K562 (cell line): Measurements from ENCODE around the gene DAPK2. TPM values are rescaled to one million over a fixed set of nuclear protein-coding genes. Genes with fewer than 3 reads are reported as not detected.
A peak's percentile ranks its signal among the peaks of the same experiment; 100 is the strongest.

ENCODE experiments used
- DPF2 ChIP-seq: fragments of 450-650 bp; IDR thresholded peaks from 2 replicates; pipeline ENCODE4 v1.6.1; 2016
- KDM2B ChIP-seq: fragments of 250-450 bp; sonication (Bioruptor Pico); IDR thresholded peaks from 2 replicates; pipeline ENCODE4 v1.8.0; 2021; ENCODE audit warnings: mild to moderate bottlenecking, moderate library complexity
- NR1H2 ChIP-seq: sonication (generic); formaldehyde crosslinking; IDR thresholded peaks from 2 replicates; pipeline ENCODE4 v1.4.0; 2020; ENCODE audit warnings: mild to moderate bottlenecking, missing genetic modification reagents
- RCOR1 ChIP-seq, 2 experiments: IDR thresholded peaks; 2 replicates each; pipeline ENCODE4 v1.6.1; 2012; ENCODE audit warnings: low read depth in 2 of 2, low read length in 2 of 2, borderline replicate concordance in 1 of 2, improper control_type of control experiment in 1 of 2
- SOX6 ChIP-seq: fragments of 450-650 bp; IDR thresholded peaks from 2 replicates; pipeline ENCODE4 v1.6.1; 2014; ENCODE audit warnings: mild to moderate bottlenecking
- TBL1XR1 ChIP-seq, 2 experiments: IDR thresholded peaks; 2 replicates each; pipeline ENCODE4 v1.6.1; 2012; ENCODE audit warnings: improper control_type of control experiment in 2 of 2, low read length in 2 of 2, mild to moderate bottlenecking in 1 of 2
- polyA plus RNA-seq, 8 experiments: library from polyadenylated mRNA; depleted of rRNA in 4 of 8; stranded (reverse) in 5 of 8; unstranded in 3 of 8; fragments of >200 nt; fragmentation: Nextera tagmentation in 2 of 8; fragmentation: Illumina TruSeq in 1 of 8; extraction: Ambion mirVana in 2 of 8; extraction: Trizol in 1 of 8; gene quantifications; 2 replicates each; pipeline versions ENCODE4 v1.2.1 to v1.2.3, GENCODE V29; 2011 to 2014; ENCODE audit warnings: inconsistent platforms in 1 of 8, missing spikeins in 1 of 8
- total RNA-seq, 7 experiments: library from RNA; depleted of rRNA in 6 of 7; stranded (reverse); fragments of >200 nt in 6 of 7; fragmentation: Illumina TruSeq in 2 of 7; extraction: Trizol in 2 of 7; gene quantifications; 2 replicates each; pipeline versions ENCODE4 v1.2.1 to v1.2.3, GENCODE V29; 2011 to 2021; ENCODE audit warnings: low replicate concordance in 1 of 7
- TF ChIP-seq, protein P1 (sequence below): fragments of 450-650 bp; IDR thresholded peaks from 2 replicates; pipeline ENCODE4 v1.6.1; 2016; ENCODE audit warnings: mild to moderate bottlenecking, moderate library complexity
- TF ChIP-seq, protein P2 (sequence below): sonication (generic); IDR thresholded peaks from 2 replicates; pipeline ENCODE4 v1.6.1; 2016
- TF ChIP-seq, protein P3 (sequence below), 2 experiments: fragments of 450-650 bp in 1 of 2; sonication (generic) in 1 of 2; formaldehyde crosslinking in 1 of 2; IDR thresholded peaks in 1 of 2; conservative IDR thresholded peaks in 1 of 2; 2 replicates each; pipeline versions ENCODE4 v1.6.1 to v1.8.1; 2016 to 2023; ENCODE audit warnings: mild to moderate bottlenecking in 2 of 2, moderate library complexity in 2 of 2, inconsistent platforms in 1 of 2, missing genetic modification reagents in 1 of 2

Gene DAPK2
- total and polyA plus RNA-seq, 9 of the 15 experiments (the other 6 are each of a cell fraction or from before 2014, with no cell fraction given): 0.14 to 5.2 (median 2.2) TPM

DNA sequence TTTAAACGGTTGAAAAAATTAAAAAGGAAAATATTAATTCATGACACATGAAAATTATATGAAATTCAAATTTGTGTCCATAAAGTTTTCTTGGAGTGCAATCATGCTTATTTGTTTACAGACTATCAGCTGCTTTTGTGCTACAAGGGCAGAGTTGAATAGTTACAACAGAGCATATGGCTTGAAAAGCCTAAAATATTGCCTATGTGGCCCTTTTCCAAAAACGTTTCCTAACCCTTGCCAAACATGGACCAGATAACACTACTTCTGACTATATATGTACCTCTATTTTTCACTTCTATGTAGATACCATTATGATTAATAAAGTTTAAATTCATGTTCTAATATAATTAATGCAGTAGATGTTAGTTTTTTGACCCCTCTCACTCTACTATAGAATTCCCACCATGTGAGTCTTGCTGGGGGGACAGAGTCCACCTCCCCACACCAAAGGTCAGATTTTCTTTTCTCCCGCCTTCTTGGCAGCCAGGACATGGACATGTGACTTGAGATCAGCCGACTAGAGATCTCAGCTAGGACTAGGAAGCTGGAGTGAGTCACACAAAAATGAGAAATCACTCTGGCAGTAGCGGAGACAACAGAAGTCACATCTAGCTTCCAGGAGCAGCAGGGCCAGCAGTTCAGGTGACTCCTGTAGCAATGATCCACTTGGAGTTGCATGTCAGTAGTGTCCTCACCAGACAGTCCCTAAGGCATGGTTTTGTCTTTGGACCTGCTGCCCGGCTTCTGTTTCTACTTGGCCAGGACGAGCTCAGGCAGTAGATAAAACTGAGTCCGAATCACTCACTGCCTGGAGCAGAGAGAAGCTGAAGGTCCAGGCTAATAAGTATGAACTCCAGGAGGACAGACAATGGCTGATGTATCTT, 24.9 kb upstream of the DAPK2 start (continued):
- no peak for TF ChIP-seq TBL1XR1 (IDR thresholded peaks at IDR 0.05; ENCODE audit: low read length in 2 of 2)
- TF ChIP-seq NR1H2 (CRISPR knock-in tag): no peak
- no peak for TF ChIP-seq KDM2B
- peak; percentile 29; the same call in 1 of the 2 replicates for TF ChIP-seq DPF2
- TF ChIP-seq, protein P1, sequence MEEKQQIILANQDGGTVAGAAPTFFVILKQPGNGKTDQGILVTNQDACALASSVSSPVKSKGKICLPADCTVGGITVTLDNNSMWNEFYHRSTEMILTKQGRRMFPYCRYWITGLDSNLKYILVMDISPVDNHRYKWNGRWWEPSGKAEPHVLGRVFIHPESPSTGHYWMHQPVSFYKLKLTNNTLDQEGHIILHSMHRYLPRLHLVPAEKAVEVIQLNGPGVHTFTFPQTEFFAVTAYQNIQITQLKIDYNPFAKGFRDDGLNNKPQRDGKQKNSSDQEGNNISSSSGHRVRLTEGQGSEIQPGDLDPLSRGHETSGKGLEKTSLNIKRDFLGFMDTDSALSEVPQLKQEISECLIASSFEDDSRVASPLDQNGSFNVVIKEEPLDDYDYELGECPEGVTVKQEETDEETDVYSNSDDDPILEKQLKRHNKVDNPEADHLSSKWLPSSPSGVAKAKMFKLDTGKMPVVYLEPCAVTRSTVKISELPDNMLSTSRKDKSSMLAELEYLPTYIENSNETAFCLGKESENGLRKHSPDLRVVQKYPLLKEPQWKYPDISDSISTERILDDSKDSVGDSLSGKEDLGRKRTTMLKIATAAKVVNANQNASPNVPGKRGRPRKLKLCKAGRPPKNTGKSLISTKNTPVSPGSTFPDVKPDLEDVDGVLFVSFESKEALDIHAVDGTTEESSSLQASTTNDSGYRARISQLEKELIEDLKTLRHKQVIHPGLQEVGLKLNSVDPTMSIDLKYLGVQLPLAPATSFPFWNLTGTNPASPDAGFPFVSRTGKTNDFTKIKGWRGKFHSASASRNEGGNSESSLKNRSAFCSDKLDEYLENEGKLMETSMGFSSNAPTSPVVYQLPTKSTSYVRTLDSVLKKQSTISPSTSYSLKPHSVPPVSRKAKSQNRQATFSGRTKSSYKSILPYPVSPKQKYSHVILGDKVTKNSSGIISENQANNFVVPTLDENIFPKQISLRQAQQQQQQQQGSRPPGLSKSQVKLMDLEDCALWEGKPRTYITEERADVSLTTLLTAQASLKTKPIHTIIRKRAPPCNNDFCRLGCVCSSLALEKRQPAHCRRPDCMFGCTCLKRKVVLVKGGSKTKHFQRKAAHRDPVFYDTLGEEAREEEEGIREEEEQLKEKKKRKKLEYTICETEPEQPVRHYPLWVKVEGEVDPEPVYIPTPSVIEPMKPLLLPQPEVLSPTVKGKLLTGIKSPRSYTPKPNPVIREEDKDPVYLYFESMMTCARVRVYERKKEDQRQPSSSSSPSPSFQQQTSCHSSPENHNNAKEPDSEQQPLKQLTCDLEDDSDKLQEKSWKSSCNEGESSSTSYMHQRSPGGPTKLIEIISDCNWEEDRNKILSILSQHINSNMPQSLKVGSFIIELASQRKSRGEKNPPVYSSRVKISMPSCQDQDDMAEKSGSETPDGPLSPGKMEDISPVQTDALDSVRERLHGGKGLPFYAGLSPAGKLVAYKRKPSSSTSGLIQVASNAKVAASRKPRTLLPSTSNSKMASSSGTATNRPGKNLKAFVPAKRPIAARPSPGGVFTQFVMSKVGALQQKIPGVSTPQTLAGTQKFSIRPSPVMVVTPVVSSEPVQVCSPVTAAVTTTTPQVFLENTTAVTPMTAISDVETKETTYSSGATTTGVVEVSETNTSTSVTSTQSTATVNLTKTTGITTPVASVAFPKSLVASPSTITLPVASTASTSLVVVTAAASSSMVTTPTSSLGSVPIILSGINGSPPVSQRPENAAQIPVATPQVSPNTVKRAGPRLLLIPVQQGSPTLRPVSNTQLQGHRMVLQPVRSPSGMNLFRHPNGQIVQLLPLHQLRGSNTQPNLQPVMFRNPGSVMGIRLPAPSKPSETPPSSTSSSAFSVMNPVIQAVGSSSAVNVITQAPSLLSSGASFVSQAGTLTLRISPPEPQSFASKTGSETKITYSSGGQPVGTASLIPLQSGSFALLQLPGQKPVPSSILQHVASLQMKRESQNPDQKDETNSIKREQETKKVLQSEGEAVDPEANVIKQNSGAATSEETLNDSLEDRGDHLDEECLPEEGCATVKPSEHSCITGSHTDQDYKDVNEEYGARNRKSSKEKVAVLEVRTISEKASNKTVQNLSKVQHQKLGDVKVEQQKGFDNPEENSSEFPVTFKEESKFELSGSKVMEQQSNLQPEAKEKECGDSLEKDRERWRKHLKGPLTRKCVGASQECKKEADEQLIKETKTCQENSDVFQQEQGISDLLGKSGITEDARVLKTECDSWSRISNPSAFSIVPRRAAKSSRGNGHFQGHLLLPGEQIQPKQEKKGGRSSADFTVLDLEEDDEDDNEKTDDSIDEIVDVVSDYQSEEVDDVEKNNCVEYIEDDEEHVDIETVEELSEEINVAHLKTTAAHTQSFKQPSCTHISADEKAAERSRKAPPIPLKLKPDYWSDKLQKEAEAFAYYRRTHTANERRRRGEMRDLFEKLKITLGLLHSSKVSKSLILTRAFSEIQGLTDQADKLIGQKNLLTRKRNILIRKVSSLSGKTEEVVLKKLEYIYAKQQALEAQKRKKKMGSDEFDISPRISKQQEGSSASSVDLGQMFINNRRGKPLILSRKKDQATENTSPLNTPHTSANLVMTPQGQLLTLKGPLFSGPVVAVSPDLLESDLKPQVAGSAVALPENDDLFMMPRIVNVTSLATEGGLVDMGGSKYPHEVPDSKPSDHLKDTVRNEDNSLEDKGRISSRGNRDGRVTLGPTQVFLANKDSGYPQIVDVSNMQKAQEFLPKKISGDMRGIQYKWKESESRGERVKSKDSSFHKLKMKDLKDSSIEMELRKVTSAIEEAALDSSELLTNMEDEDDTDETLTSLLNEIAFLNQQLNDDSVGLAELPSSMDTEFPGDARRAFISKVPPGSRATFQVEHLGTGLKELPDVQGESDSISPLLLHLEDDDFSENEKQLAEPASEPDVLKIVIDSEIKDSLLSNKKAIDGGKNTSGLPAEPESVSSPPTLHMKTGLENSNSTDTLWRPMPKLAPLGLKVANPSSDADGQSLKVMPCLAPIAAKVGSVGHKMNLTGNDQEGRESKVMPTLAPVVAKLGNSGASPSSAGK: peak; percentile 20; the same call in 1 of the 2 replicates
- peak in 1 of 2 experiments; percentile 65; a peak in 2 of 4 replicates for TF ChIP-seq RCOR1 (IDR thresholded peaks at IDR 0.05; ENCODE audit: borderline replicate concordance in 1 of 2, low read depth in 2 of 2, low read length in 2 of 2)
- TF ChIP-seq, protein P2, sequence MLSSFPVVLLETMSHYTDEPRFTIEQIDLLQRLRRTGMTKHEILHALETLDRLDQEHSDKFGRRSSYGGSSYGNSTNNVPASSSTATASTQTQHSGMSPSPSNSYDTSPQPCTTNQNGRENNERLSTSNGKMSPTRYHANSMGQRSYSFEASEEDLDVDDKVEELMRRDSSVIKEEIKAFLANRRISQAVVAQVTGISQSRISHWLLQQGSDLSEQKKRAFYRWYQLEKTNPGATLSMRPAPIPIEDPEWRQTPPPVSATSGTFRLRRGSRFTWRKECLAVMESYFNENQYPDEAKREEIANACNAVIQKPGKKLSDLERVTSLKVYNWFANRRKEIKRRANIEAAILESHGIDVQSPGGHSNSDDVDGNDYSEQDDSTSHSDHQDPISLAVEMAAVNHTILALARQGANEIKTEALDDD: peak; percentile 94
- TF ChIP-seq, protein P3, sequence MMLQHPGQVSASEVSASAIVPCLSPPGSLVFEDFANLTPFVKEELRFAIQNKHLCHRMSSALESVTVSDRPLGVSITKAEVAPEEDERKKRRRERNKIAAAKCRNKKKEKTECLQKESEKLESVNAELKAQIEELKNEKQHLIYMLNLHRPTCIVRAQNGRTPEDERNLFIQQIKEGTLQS (IDR thresholded peaks at IDR 0.05): peak; percentile 66
- TF ChIP-seq, protein P3 (CRISPR knock-in tag; conservative IDR thresholded peaks at IDR 0.05): no peak
- TF ChIP-seq SOX6: peak; percentile 33; the same call in 1 of the 2 replicates
